ENCODE data around the gene CTNS. TPM values are rescaled to one million over a fixed set of nuclear protein-coding genes. Genes with fewer than 3 reads are reported as not detected.

CTNS gene
- total and polyA plus RNA-seq, 2 of the 13 experiments (the other 11 are each of a cell fraction or from before 2014, with no cell fraction given): 9.5 to 13.7 TPM

GRCh38 chr17:3635474-3636153 lies 946 bp upstream of the CTNS start (continued):
- TF ChIP-seq, protein P1, sequence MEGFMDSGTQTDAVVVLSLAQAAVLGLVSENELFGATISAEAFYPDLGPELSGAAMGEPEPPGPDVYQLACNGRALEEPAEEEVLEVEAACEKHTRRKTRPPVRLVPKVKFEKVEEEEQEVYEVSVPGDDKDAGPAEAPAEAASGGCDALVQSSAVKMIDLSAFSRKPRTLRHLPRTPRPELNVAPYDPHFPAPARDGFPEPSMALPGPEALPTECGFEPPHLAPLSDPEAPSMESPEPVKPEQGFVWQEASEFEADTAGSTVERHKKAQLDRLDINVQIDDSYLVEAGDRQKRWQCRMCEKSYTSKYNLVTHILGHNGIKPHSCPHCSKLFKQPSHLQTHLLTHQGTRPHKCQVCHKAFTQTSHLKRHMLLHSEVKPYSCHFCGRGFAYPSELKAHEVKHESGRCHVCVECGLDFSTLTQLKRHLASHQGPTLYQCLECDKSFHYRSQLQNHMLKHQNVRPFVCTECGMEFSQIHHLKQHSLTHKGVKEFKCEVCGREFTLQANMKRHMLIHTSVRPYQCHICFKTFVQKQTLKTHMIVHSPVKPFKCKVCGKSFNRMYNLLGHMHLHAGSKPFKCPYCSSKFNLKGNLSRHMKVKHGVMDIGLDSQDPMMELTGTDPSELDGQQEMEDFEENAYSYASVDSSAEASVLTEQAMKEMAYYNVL (CRISPR knock-in tag; IDR thresholded peaks at IDR 0.05; ENCODE audit: borderline replicate concordance): 0 out of 2 replicates have a peak, but pooled peaks have one; percentile 19
- TF ChIP-seq ZNF883 (CRISPR knock-in tag; IDR thresholded peaks at IDR 0.05; ENCODE audit: not compliant biosample characterization) (peak; percentile 40), HIVEP1 (CRISPR knock-in tag; IDR thresholded peaks at IDR 0.05) (0 out of 2 replicates have a peak, but pooled peaks have one; percentile 13), ZNF121 (CRISPR knock-in tag; IDR thresholded peaks at IDR 0.05) (0 out of 2 replicates have a peak, but pooled peaks have one; percentile 8), ZNF788 (CRISPR knock-in tag; IDR thresholded peaks at IDR 0.05; ENCODE audit: borderline replicate concordance) (0 out of 2 replicates have a peak, but pooled peaks have one; percentile 57), RAD21 (CRISPR knock-in tag; IDR thresholded peaks at IDR 0.05) (peak; percentile 42), PITX1 (CRISPR knock-in tag; IDR thresholded peaks at IDR 0.05) (peak; percentile 24; the same call in 1 of the 2 replicates), GABPB1 (CRISPR knock-in tag; IDR thresholded peaks at IDR 0.05) (no peak; the same call in 1 of the 2 replicates), ARNTL (CRISPR knock-in tag; IDR thresholded peaks at IDR 0.05) (0 out of 2 replicates have a peak, but pooled peaks have one; percentile 22), HDAC2 (CRISPR knock-in tag; IDR thresholded peaks at IDR 0.05) (peak; percentile 5; the same call in 1 of the 2 replicates), TEAD3 (CRISPR knock-in tag; optimal IDR thresholded peaks at IDR 0.05; ENCODE audit: borderline replicate concordance) (peak; percentile 21), RARA (CRISPR knock-in tag; IDR thresholded peaks at IDR 0.05) (peak; percentile 76), HNRNPK (IDR thresholded peaks at IDR 0.05; ENCODE audit: low read depth, low read length, poor library complexity, severe bottlenecking) (peak; percentile 44), RBAK (CRISPR knock-in tag; IDR thresholded peaks at IDR 0.05) (no peak), SMAD3 (CRISPR knock-in tag; IDR thresholded peaks at IDR 0.05) (peak; percentile 10; the same call in 1 of the 2 replicates)

Data from HepG2 (cell line).